ENCODE results near the gene HPS4. TPM values are rescaled to one million over a fixed set of nuclear protein-coding genes. Genes with fewer than 3 reads are reported as not detected.

The HPS4 gene
- total RNA-seq, 2 experiments from 2014 or later = 48.0 to 51.5 TPM

DNA sequence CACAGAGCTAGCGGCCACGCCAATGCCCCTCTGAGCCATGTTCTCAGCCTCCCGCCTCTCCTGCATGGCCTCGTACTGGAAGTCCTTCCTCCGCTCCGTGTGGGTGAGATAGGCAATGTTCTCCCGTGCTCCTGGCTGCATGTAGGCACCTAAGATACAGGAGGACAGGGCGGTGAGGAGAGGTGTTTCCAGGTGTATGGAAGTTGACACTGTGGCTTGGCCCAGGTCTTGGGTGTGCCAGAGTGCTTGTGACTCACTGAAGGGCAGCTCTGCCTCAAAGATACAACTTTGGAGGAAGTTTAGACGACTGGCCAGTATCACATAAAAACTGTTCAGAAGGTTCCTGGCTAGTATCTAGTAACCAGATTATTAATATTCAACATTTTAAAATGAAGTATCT, 8.6 kb upstream of the HPS4 start:
- H3K36me3 Mint-ChIP-seq (ENCODE audit: low read depth) = peaks cover 34% of the 10 kb centered on the region
- no peak overlapping the region for H3K27ac Mint-ChIP-seq
- CTCF ChIA-PET = interaction anchor here (0.7 to 1.2 kb wide), 2 partner anchors 11 to 31 kb away, joined by 3 read pairs; no protein-coding TSS in a partner anchor
- no peak overlapping the region for H3K4me3 Mint-ChIP-seq
- H3K4me1 Mint-ChIP-seq (ENCODE audit: low read depth) = peaks cover 3% of the 10 kb centered on the region
- no peaks in the 10 kb centered on the region for H3K9me3 Mint-ChIP-seq
- no peak for DNase-seq
- intact Hi-C loops (cut with micrococcal nuclease) = no loop called here
- no peaks in the 10 kb centered on the region for H3K27me3 Mint-ChIP-seq (ENCODE audit: low read depth)

DNA sequence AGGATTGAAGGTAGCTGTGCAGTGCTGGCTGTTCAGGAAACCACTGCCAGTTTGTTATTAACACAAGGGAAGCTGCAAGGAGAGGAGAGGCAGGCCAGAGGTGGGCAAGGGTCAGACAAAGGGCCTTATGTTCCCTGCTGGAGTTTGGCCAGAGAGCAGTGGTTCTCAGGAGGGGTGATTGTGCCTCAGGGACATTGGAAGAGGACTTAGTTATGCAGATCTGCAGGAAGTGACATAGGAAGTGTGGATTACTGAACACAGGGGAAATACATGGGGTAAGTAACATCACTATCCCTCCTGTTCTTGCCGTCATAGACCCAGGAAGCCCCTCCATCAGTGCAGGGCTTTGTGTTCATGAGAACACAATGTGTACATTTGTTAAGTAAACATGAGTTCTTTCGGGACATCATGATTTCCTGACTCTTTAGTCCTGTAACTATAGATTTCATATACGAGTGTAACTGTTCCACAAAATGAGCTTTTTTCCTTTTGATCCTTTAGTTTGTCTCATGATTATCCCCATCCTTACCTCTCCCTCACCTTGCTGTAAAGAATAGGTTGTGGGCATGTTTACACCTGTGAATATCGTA, 6.0 kb upstream of the HPS4 start:
- CTCF ChIA-PET = no interaction called here
- Mint-ChIP-seq H3K4me1 (ENCODE audit: low read depth) (peaks cover 18% of the 10 kb centered on the region), H3K9me3 (no peaks in the 10 kb centered on the region), H3K4me3 (no peak overlapping the region), H3K27ac (peak overlapping the region; percentile 9), H3K36me3 (ENCODE audit: low read depth) (peaks cover 26% of the 10 kb centered on the region), H3K27me3 (ENCODE audit: low read depth) (no peaks in the 10 kb centered on the region)
- no peak for DNase-seq
- intact Hi-C loops (cut with micrococcal nuclease) = no loop called here

DNA sequence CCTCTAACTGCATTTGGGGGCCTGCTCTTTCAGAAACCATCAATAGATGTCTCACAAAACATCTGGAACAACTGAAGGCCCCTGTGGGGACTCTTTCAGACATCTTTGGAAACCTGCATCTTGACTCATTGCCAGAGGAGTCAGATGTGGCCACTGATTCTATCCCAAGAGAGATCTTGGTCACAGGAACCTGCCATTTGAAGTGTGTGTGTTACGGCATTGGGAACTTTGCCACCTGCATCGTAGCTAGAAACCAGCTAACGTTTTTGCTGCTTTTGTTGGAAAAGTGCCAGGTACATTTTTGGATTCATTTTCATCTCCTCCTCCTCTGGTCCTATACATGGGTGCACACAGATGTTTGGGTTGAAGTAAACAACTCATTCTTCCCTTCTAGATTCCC, 4.4 kb upstream of the HPS4 start:
- H3K36me3 Mint-ChIP-seq (ENCODE audit: low read depth) = peaks cover 15% of the 10 kb centered on the region
- H3K27me3 Mint-ChIP-seq (ENCODE audit: low read depth) = no peaks in the 10 kb centered on the region
- no peaks in the 10 kb centered on the region for H3K9me3 Mint-ChIP-seq
- H3K27ac Mint-ChIP-seq = peak overlapping the region; percentile 43
- H3K4me1 Mint-ChIP-seq (ENCODE audit: low read depth) = peaks cover 19% of the 10 kb centered on the region
- no peak overlapping the region for H3K4me3 Mint-ChIP-seq
- DNase-seq = no peak
- CTCF ChIA-PET = no interaction called here
- intact Hi-C loops (cut with micrococcal nuclease) = no loop called here

DNA sequence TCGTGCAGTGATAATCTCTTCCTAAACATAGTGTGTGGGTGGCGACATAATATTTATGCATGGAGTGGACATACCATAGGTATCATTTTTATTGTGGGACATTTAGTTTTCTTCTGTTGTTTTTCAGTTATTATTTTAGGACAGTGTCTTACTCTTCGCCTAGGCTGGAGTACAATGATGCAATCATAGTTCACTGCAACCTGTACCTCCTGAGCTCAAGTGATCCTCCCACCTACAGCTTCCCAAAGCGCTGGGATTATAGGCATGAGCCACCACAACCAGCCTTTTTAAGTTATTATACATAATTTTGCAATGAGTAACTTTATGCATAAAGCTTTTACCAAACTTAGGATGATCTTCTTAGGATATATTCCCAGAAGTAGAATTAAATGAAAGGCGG, 2.8 kb upstream of the HPS4 start:
- CTCF ChIA-PET = interaction anchor here (0.7 kb wide), 1 partner anchor 13 kb away, joined by 3 read pairs; no protein-coding TSS in a partner anchor
- Mint-ChIP-seq H3K36me3 (ENCODE audit: low read depth) (peaks cover 11% of the 10 kb centered on the region), H3K27ac (peak overlapping the region; percentile 64), H3K4me3 (no peak overlapping the region), H3K27me3 (ENCODE audit: low read depth) (no peaks in the 10 kb centered on the region), H3K9me3 (no peaks in the 10 kb centered on the region), H3K4me1 (ENCODE audit: low read depth) (peaks cover 35% of the 10 kb centered on the region)
- intact Hi-C loops (cut with micrococcal nuclease) = no loop called here
- DNase-seq = no peak

DNA sequence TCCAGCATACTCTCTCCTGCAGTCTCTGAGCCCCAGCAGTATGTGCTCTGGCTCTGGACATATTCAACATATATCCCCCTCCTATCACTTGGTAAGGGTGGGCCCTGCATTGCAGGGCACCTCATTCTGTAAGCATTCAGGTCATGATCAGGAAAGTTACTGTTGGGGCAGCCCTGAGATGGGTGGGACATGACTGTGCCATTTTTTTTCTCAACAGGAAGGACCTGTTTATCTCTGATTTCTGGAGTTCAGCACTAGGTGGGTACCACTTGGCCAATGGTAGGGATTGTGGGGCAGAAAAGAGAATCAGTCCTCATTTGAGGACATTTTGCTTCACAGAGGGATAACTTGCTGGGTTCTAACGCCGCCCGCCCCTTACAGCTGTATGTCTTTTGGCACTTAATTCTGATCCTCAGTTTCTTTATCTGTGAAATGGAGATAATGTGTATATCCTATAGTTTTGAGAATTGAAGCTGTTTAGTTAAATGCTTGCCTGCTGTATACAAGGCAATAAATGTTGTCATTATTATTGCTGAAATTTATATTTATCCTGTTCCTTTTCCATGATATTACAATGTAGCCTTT, 2.3 kb upstream of the HPS4 start:
- Mint-ChIP-seq H3K4me1 (ENCODE audit: low read depth) (peaks cover 40% of the 10 kb centered on the region), H3K9me3 (no peaks in the 10 kb centered on the region)
- CTCF ChIA-PET = interaction anchor here (0.7 kb wide), 1 partner anchor 12 kb away, joined by 3 read pairs; no protein-coding TSS in a partner anchor

DNA sequence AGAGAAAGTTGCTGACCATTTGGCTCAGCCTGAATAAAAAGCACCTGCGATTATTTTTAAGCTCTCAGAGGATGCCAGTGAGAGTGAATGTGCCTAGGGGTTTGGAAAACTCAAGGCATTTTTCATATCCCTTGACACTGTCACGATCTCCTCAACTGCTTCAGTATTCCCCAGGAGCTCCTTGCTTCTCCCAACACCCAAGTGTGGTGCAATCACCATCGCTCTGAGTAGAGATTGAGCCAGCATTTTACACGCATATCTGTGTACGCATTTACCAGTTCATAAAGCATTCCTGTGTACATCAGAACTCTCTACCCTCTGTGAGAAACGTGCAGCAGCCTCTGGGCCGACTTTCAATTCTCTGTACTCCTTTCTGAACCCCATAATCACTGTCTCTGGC, 1.4 kb upstream of the HPS4 start:
- CTCF ChIA-PET = interaction anchor here (1.3 to 1.7 kb wide), 5 partner anchors 24 to 193 kb away, joined by 3 to 4 read pairs (median 3); no protein-coding TSS in a partner anchor
- H3K4me1 Mint-ChIP-seq (ENCODE audit: low read depth) = peaks cover 47% of the 10 kb centered on the region
- H3K27me3 Mint-ChIP-seq (ENCODE audit: low read depth) = no peaks in the 10 kb centered on the region
- intact Hi-C loops (cut with micrococcal nuclease) = no loop called here
- H3K36me3 Mint-ChIP-seq (ENCODE audit: low read depth) = peaks cover 8% of the 10 kb centered on the region
- no peaks in the 10 kb centered on the region for H3K9me3 Mint-ChIP-seq
- peak overlapping the region; percentile 5 for H3K27ac Mint-ChIP-seq
- peak overlapping the region; percentile 35 for H3K4me3 Mint-ChIP-seq
- DNase-seq = no peak

More for the DNA sequence above, 2.3 kb upstream of the HPS4 start:
- intact Hi-C loops (cut with micrococcal nuclease) = no loop called here
- Mint-ChIP-seq H3K4me3 (peak overlapping the region; percentile 35), H3K36me3 (ENCODE audit: low read depth) (peaks cover 9% of the 10 kb centered on the region), H3K27ac (peak overlapping the region; percentile 66), H3K27me3 (ENCODE audit: low read depth) (no peaks in the 10 kb centered on the region)
- DNase-seq = no peak

DNA sequence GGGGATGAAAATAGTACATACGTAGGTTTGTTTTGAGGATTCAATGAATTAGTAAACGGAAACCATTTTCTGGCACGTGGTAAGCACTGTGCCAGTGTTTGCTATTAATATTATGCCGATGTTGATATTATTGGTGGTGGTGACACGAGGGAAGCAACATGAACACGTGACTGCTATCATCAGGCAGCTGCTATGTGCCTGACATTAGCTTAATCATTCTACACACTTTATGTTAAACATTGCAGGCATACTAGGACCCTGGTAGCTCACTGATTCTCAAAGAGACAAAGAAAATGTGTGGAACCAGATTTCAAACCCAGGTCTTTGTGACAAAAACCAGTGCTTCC, 750 bp upstream of the HPS4 start:
- intact Hi-C loops (cut with micrococcal nuclease) = loop anchor here (1.0 to 5.0 kb wide), 2 partner anchors 28 to 87 kb away; partner anchors contain the start of gene TFIP11

DNA sequence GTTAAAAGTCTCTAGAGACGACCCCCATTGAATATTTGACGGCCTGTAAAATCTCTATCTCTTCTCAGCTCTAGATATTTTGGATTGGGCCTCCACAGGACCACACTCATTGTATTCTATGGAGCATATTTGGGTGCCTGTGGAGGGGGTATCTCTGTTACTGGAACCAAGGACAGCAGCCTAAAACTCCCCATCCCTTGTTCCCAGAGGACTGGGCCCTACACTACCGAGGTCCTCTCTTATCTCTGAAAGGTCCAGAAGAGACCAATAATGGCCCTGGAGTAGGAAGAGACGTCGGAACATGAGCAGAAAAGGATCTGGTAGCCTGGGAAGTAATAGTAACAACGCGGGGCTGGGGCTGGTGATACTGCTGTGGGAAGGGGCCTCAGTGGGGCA, 542 bp downstream of the HPS4 start:
- Mint-ChIP-seq H3K4me3 (peak overlapping the region; percentile 82), H3K4me1 (ENCODE audit: low read depth) (peaks cover 60% of the 10 kb centered on the region), H3K27me3 (ENCODE audit: low read depth) (no peaks in the 10 kb centered on the region), H3K27ac (peak overlapping the region; percentile 84), H3K9me3 (no peaks in the 10 kb centered on the region), H3K36me3 (ENCODE audit: low read depth) (peaks cover 17% of the 10 kb centered on the region)
- intact Hi-C loops (cut with micrococcal nuclease) = loop anchor here (1.0 to 5.0 kb wide), 3 partner anchors 55 to 107 kb away; partner anchors contain the start of gene TPST2
- CTCF ChIA-PET = interaction anchor here (0.6 to 1.7 kb wide), 6 partner anchors 20 to 189 kb away, joined by 3 to 5 read pairs (median 4); no protein-coding TSS in a partner anchor
- DNase-seq = no peak

More for the DNA sequence above, 750 bp upstream of the HPS4 start:
- no peaks in the 10 kb centered on the region for H3K9me3 Mint-ChIP-seq
- CTCF ChIA-PET = interaction anchor here (0.5 to 1.7 kb wide), 8 partner anchors 19 to 194 kb away, joined by 3 to 7 read pairs (median 4); no protein-coding TSS in a partner anchor
- H3K36me3 Mint-ChIP-seq (ENCODE audit: low read depth) = peaks cover 14% of the 10 kb centered on the region
- DNase-seq = no peak
- peaks cover 53% of the 10 kb centered on the region for H3K4me1 Mint-ChIP-seq (ENCODE audit: low read depth)
- H3K27ac Mint-ChIP-seq = peak overlapping the region; percentile 83
- H3K4me3 Mint-ChIP-seq = peak overlapping the region; percentile 82
- H3K27me3 Mint-ChIP-seq (ENCODE audit: low read depth) = no peaks in the 10 kb centered on the region

DNA sequence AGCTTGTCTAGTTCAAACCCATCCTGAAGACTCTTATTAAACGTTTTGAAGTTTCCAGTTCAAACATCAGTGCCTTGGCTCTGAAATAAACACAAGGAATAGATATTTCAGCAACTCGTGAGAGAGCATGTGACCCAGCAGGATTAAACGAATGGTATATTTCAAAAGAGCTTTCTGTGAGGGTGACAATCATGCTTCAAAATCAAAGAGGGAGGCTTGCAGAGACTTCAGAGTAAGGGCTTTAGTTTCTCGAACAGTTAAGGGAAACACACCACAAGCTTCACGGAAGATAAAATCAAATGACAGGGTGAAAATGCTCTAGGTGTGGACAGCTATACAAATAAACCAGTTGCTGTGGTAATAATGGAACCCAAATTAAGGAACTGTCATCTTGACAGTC, 1.4 kb downstream of the HPS4 start:
- no peak for DNase-seq
- peaks cover 26% of the 10 kb centered on the region for H3K36me3 Mint-ChIP-seq (ENCODE audit: low read depth)

DNA sequence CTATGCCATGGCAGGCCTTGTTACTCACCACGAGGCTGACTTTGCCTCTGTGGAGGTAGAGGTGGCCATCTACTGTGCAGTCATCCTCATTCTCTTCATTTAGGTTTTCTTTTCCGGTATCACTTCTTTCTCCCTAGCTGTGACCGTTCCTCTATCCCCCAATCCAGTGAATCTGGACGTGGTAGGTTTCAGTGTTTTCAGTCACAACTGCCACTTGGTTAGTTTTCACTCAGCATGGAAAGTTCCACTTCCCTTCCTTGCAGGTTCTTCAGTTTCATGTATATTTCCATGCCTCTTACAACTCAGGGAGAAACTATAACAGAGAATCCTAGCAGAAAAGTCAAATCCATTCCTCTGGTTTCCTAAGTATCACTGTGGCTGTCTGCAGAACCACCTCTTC, 1.9 kb downstream of the HPS4 start:
- peak overlapping the region; percentile 84 for H3K27ac Mint-ChIP-seq
- peaks cover 72% of the 10 kb centered on the region for H3K4me1 Mint-ChIP-seq (ENCODE audit: low read depth)
- CTCF ChIA-PET = interaction anchor here (0.6 to 2.3 kb wide), 7 partner anchors 19 to 169 kb away, joined by 3 to 10 read pairs (median 4); no protein-coding TSS in a partner anchor
- peak overlapping the region; percentile 82 for H3K4me3 Mint-ChIP-seq
- H3K27me3 Mint-ChIP-seq (ENCODE audit: low read depth) = no peaks in the 10 kb centered on the region
- peak; percentile 19 for DNase-seq
- H3K36me3 Mint-ChIP-seq (ENCODE audit: low read depth) = peaks cover 29% of the 10 kb centered on the region
- intact Hi-C loops (cut with micrococcal nuclease) = loop anchor here (5.0 kb wide), 1 partner anchor 84 kb away; no protein-coding TSS in a partner anchor
- H3K9me3 Mint-ChIP-seq = no peaks in the 10 kb centered on the region

More for the DNA sequence above, 1.4 kb downstream of the HPS4 start:
- peak overlapping the region; percentile 84 for H3K27ac Mint-ChIP-seq
- H3K4me3 Mint-ChIP-seq = peak overlapping the region; percentile 82
- peaks cover 69% of the 10 kb centered on the region for H3K4me1 Mint-ChIP-seq (ENCODE audit: low read depth)
- CTCF ChIA-PET = interaction anchor here (0.6 to 2.3 kb wide), 7 partner anchors 19 to 168 kb away, joined by 3 to 10 read pairs (median 5); no protein-coding TSS in a partner anchor
- H3K27me3 Mint-ChIP-seq (ENCODE audit: low read depth) = no peaks in the 10 kb centered on the region
- intact Hi-C loops (cut with micrococcal nuclease) = loop anchor here (5.0 kb wide), 1 partner anchor 85 kb away; no protein-coding TSS in a partner anchor
- H3K9me3 Mint-ChIP-seq = no peaks in the 10 kb centered on the region

DNA sequence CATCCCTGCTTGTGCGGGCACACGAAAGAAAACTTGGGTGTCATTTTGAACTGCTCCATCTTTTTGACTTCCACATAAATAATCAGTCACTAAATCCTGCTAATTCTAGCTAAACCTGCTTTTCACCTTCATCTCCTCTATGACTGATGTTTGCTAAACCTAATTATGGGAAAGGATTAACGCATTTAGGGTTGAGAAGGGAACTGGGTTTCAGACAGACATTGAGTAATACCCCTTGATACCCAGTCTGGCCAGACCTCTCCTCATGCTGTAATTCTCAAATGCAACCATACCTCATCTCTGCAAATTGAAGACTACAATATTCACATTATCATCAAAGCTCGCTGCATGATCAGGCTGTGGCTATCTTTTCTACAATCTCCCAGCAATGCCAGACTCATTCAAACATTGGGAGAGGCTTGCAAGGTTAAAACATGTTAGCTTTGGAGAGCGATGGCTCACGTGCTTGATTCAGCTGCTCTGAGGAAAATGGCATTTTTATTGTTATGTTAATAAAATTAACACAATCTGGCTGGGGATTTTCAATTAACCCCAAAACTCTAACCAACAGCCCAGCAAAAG, 2.4 kb downstream of the HPS4 start:
- Mint-ChIP-seq H3K27me3 (ENCODE audit: low read depth) (no peaks in the 10 kb centered on the region), H3K4me1 (ENCODE audit: low read depth) (peaks cover 72% of the 10 kb centered on the region), H3K27ac (no peak overlapping the region), H3K4me3 (peak overlapping the region; percentile 54), H3K9me3 (no peaks in the 10 kb centered on the region), H3K36me3 (ENCODE audit: low read depth) (peaks cover 32% of the 10 kb centered on the region)
- DNase-seq = no peak
- intact Hi-C loops (cut with micrococcal nuclease) = loop anchor here (5.0 kb wide), 1 partner anchor 84 kb away; no protein-coding TSS in a partner anchor
- CTCF ChIA-PET = interaction anchor here (1.2 to 2.3 kb wide), 6 partner anchors 18 to 115 kb away, joined by 3 to 10 read pairs (median 4); no protein-coding TSS in a partner anchor

DNA sequence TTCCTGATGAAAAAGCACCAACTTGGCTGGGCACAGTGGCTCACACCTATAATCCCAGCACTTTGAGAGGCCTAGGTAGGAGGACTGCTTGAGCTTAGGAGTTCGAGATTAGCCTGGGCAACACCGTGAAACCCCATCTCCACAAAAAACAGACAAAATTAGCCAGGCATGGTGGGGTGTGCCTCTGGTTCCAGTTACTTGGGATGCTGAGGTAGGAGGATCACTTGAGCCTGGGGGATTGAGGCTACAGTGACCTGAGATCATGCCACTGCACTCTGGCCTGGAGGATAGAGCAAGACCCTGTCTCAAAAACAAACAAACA, 3.0 kb downstream of the HPS4 start:
- intact Hi-C loops (cut with micrococcal nuclease) = loop anchor here (5.0 kb wide), 1 partner anchor 83 kb away; no protein-coding TSS in a partner anchor
- Mint-ChIP-seq H3K4me3 (peak overlapping the region; percentile 54), H3K4me1 (ENCODE audit: low read depth) (peaks cover 66% of the 10 kb centered on the region), H3K9me3 (no peaks in the 10 kb centered on the region), H3K27me3 (ENCODE audit: low read depth) (no peaks in the 10 kb centered on the region), H3K36me3 (ENCODE audit: low read depth) (peaks cover 32% of the 10 kb centered on the region), H3K27ac (no peak overlapping the region)
- DNase-seq = no peak
- CTCF ChIA-PET = interaction anchor here (1.2 to 2.3 kb wide), 4 partner anchors 19 to 115 kb away, joined by 3 to 10 read pairs (median 4); no protein-coding TSS in a partner anchor
